ENCODE results near the gene GSS. TPM values are rescaled to one million over a fixed set of nuclear protein-coding genes. Genes with fewer than 3 reads are reported as not detected.

Gene GSS
- polyA plus RNA-seq, 3 donors, result 30.4 to 52.9 (median 34.0) TPM

- no peaks in the 10 kb centered on the region for H4K20me1 ChIP-seq (ENCODE audit: insufficient read depth, low read length)
- no peak overlapping the region for H3K27ac ChIP-seq (ENCODE audit: low read depth in 1 of 2, low read length in 2 of 2)
- H3K4me2 ChIP-seq (replicated peaks; ENCODE audit: extremely low read depth, low read length, poor library complexity, severe bottlenecking), result no peak overlapping the region
- H2AFZ ChIP-seq (ENCODE audit: insufficient read depth, low read depth, low read length, poor library complexity, severe bottlenecking), result no peak overlapping the region
- intact Hi-C loops (cut with micrococcal nuclease), result no loop called here
- no peaks in the 10 kb centered on the region for H3K4me1 ChIP-seq (ENCODE audit: control insufficient read depth in 1 of 2, insufficient read depth in 2 of 2, low read length in 2 of 2)
- H3K9me3 Mint-ChIP-seq, result peaks cover 0 to 3% (median 0%) of the 10 kb centered on the region in 7 donors
- no peaks in the 10 kb centered on the region for H3K36me3 Mint-ChIP-seq
- WGBS (ENCODE audit: insufficient coverage), result 89% methylated on average over 9 of the region's 10 CpGs
- no peaks in the 10 kb centered on the region for H3K27me3 ChIP-seq (ENCODE audit: control insufficient read depth in 2 of 2, insufficient read depth in 2 of 2, low read length in 2 of 2)
- no peak overlapping the region for H3K27ac Mint-ChIP-seq
- H3K27me3 Mint-ChIP-seq (ENCODE audit: low read depth in 3 of 3), result peaks cover 1 to 4% (median 2%) of the 10 kb centered on the region in 3 donors
- no peaks in the 10 kb centered on the region for H3K36me3 ChIP-seq (replicated peaks in 1 of 2; ENCODE audit: control insufficient read depth in 1 of 2, insufficient read depth in 2 of 2, low read length in 2 of 2)
- H3K4me3 ChIP-seq (replicated peaks in 1 of 3; ENCODE audit: low read depth in 2 of 3, low read length in 3 of 3), result no peak overlapping the region
- no peaks in the 10 kb centered on the region for H3K4me1 Mint-ChIP-seq
- DNase-seq, result no peak
- no peaks in the 10 kb centered on the region for H3K9me3 ChIP-seq (replicated peaks in 1 of 2; ENCODE audit: control insufficient read depth in 1 of 2, insufficient read depth in 1 of 2, low read length in 2 of 2)
- no peaks in the 10 kb centered on the region for H3K79me2 ChIP-seq (ENCODE audit: insufficient read depth, low read length)
- no peak overlapping the region for H3K4me3 Mint-ChIP-seq
- no peak overlapping the region for H3K9ac ChIP-seq (ENCODE audit: insufficient read depth, low read length, poor library complexity, severe bottlenecking)
- TF ChIP-seq, protein P1, sequence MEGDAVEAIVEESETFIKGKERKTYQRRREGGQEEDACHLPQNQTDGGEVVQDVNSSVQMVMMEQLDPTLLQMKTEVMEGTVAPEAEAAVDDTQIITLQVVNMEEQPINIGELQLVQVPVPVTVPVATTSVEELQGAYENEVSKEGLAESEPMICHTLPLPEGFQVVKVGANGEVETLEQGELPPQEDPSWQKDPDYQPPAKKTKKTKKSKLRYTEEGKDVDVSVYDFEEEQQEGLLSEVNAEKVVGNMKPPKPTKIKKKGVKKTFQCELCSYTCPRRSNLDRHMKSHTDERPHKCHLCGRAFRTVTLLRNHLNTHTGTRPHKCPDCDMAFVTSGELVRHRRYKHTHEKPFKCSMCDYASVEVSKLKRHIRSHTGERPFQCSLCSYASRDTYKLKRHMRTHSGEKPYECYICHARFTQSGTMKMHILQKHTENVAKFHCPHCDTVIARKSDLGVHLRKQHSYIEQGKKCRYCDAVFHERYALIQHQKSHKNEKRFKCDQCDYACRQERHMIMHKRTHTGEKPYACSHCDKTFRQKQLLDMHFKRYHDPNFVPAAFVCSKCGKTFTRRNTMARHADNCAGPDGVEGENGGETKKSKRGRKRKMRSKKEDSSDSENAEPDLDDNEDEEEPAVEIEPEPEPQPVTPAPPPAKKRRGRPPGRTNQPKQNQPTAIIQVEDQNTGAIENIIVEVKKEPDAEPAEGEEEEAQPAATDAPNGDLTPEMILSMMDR (IDR thresholded peaks at IDR 0.05), result no peak
Measured at GRCh38 chr20:34971561-34972235, 16.1 kb upstream of the GSS start.

GRCh38 chr20:34970846-34971560 lies 15.4 kb upstream of the GSS start:
- no peak overlapping the region for H3K4me2 ChIP-seq (replicated peaks; ENCODE audit: extremely low read depth, low read length, poor library complexity, severe bottlenecking)
- Mint-ChIP-seq H3K27ac (no peak overlapping the region), H3K27me3 (ENCODE audit: low read depth in 3 of 3) (peaks cover 1 to 2% (median 1%) of the 10 kb centered on the region in 3 donors), H3K36me3 (no peaks in the 10 kb centered on the region), H3K4me1 (no peaks in the 10 kb centered on the region), H3K4me3 (no peak overlapping the region), H3K9me3 (peaks cover 0 to 3% (median 0%) of the 10 kb centered on the region in 7 donors)
- TF ChIP-seq, protein P1 (IDR thresholded peaks at IDR 0.05), result no peak
- H3K4me3 ChIP-seq (replicated peaks in 1 of 3; ENCODE audit: low read depth in 2 of 3, low read length in 3 of 3), result no peak overlapping the region
- H3K9ac ChIP-seq (ENCODE audit: insufficient read depth, low read length, poor library complexity, severe bottlenecking), result no peak overlapping the region
- H3K9me3 ChIP-seq (replicated peaks in 1 of 2; ENCODE audit: control insufficient read depth in 1 of 2, insufficient read depth in 1 of 2, low read length in 2 of 2), result no peaks in the 10 kb centered on the region
- no peak overlapping the region for H2AFZ ChIP-seq (ENCODE audit: insufficient read depth, low read depth, low read length, poor library complexity, severe bottlenecking)
- H3K79me2 ChIP-seq (ENCODE audit: insufficient read depth, low read length), result no peaks in the 10 kb centered on the region
- no peaks in the 10 kb centered on the region for H3K4me1 ChIP-seq (ENCODE audit: control insufficient read depth in 1 of 2, insufficient read depth in 2 of 2, low read length in 2 of 2)
- no peaks in the 10 kb centered on the region for H3K36me3 ChIP-seq (replicated peaks in 1 of 2; ENCODE audit: control insufficient read depth in 1 of 2, insufficient read depth in 2 of 2, low read length in 2 of 2)
- H3K27me3 ChIP-seq (ENCODE audit: control insufficient read depth in 2 of 2, insufficient read depth in 2 of 2, low read length in 2 of 2), result no peaks in the 10 kb centered on the region
- 96% methylated on average over 8 of the region's 9 CpGs for WGBS (ENCODE audit: insufficient coverage)
- H3K27ac ChIP-seq (ENCODE audit: low read depth in 1 of 2, low read length in 2 of 2), result no peak overlapping the region
- intact Hi-C loops (cut with micrococcal nuclease), result no loop called here
- DNase-seq, result no peak
- H4K20me1 ChIP-seq (ENCODE audit: insufficient read depth, low read length), result no peaks in the 10 kb centered on the region

All from CD14-positive monocyte (primary cell).